ENCODE data around the gene HES7.

Gene HES7

GRCh38 chr17:8143581-8144400 is 19.9 kb upstream of the HES7 start:
- in situ Hi-C loops (cut with MboI; ENCODE audit: low sequenced_read_pairs) = no loop called here

GRCh38 chr17:8142887-8143580 is 19.1 kb upstream of the HES7 start:
- in situ Hi-C loops (cut with MboI; ENCODE audit: low sequenced_read_pairs) = no loop called here

- in situ Hi-C loops (cut with MboI; ENCODE audit: low sequenced_read_pairs) = no loop called here
Measured at GRCh38 chr17:8142158-8142886, 18.4 kb upstream of the HES7 start.

- in situ Hi-C loops (cut with MboI; ENCODE audit: low sequenced_read_pairs) = no loop called here
Measured at GRCh38 chr17:8141741-8142140, 17.8 kb upstream of the HES7 start.

GRCh38 chr17:8141045-8141444 is 17.1 kb upstream of the HES7 start:
- in situ Hi-C loops (cut with MboI; ENCODE audit: low sequenced_read_pairs) = no loop called here

- in situ Hi-C loops (cut with MboI; ENCODE audit: low sequenced_read_pairs) = no loop called here
Measured at GRCh38 chr17:8140065-8141029, 16.4 kb upstream of the HES7 start.

GRCh38 chr17:8138672-8139371 is 14.9 kb upstream of the HES7 start:
- in situ Hi-C loops (cut with MboI; ENCODE audit: low sequenced_read_pairs) = no loop called here

- in situ Hi-C loops (cut with MboI; ENCODE audit: low sequenced_read_pairs) = no loop called here
Measured at GRCh38 chr17:8138374-8138671, 14.4 kb upstream of the HES7 start.

- in situ Hi-C loops (cut with MboI; ENCODE audit: low sequenced_read_pairs) = no loop called here
Measured at GRCh38 chr17:8137645-8138373, 13.9 kb upstream of the HES7 start.

- in situ Hi-C loops (cut with MboI; ENCODE audit: low sequenced_read_pairs) = no loop called here
Measured at GRCh38 chr17:8133941-8134340, 10.0 kb upstream of the HES7 start.

- in situ Hi-C loops (cut with MboI; ENCODE audit: low sequenced_read_pairs) = no loop called here
Measured at GRCh38 chr17:8133399-8133798, 9.5 kb upstream of the HES7 start.

GRCh38 chr17:8131844-8132441 is 8.0 kb upstream of the HES7 start:
- in situ Hi-C loops (cut with MboI; ENCODE audit: low sequenced_read_pairs) = no loop called here

GRCh38 chr17:8128125-8128784 is 4.3 kb upstream of the HES7 start:
- in situ Hi-C loops (cut with MboI; ENCODE audit: low sequenced_read_pairs) = no loop called here

GRCh38 chr17:8126491-8127066 is 2.7 kb upstream of the HES7 start:
- in situ Hi-C loops (cut with MboI; ENCODE audit: low sequenced_read_pairs) = no loop called here

GRCh38 chr17:8125947-8126490 is 2.1 kb upstream of the HES7 start:
- in situ Hi-C loops (cut with MboI; ENCODE audit: low sequenced_read_pairs) = no loop called here

GRCh38 chr17:8125154-8125946 is 1.4 kb upstream of the HES7 start:
- in situ Hi-C loops (cut with MboI; ENCODE audit: low sequenced_read_pairs) = no loop called here

All from HL-60/S4 treated with phorbol 12-myristate 13-acetate at 8.2 ng/mL for 4 days and 3 days (cell line).